ENCODE results near the gene OVCH1. TPM values are rescaled to one million over a fixed set of nuclear protein-coding genes. Genes with fewer than 3 reads are reported as not detected.

The OVCH1 gene
- total and polyA plus RNA-seq, 10 of the 15 experiments (the other 5 are each of a cell fraction or from before 2014, with no cell fraction given) = 0.15 TPM; not detected in 9

GRCh38 chr12:29437575-29437974 lies 59.9 kb downstream of the OVCH1 start:
- FAIRE-seq (no peak), ATAC-seq (no peak), DNase-seq (ENCODE audit: low read depth, low spot score) (no peak)
- no TSS peak for BruUV-seq (replicated peaks)
- Histone ChIP-seq H2AFZ (ENCODE audit: control insufficient read depth, low read depth, low read length) (no peak overlapping the region), H3K9ac (ENCODE audit: control insufficient read depth, insufficient read depth, low read length) (no peak overlapping the region), H3K4me2 (ENCODE audit: control insufficient read depth, insufficient read depth) (no peak overlapping the region), H3K79me2 (ENCODE audit: control insufficient read depth, insufficient read depth, low read length) (no peaks in the 10 kb centered on the region), H3K4me1 (ENCODE audit: control insufficient read depth, insufficient read depth, low read length) (no peaks in the 10 kb centered on the region), H3K4me3 (no peak overlapping the region), H3K27ac (ENCODE audit: control insufficient read depth, insufficient read depth) (no peak overlapping the region), H3K9me3 (replicated peaks; ENCODE audit: control insufficient read depth, insufficient read depth, low read length) (no peaks in the 10 kb centered on the region; the same call in 2 of the 3 replicates), H3K36me3 (ENCODE audit: control insufficient read depth in 2 of 2, insufficient read depth in 2 of 2, low read length in 1 of 2) (no peaks in the 10 kb centered on the region), H3K27me3 (replicated peaks in 1 of 2; ENCODE audit: control insufficient read depth in 2 of 2, insufficient read depth in 2 of 2, low read length in 1 of 2) (no peaks in the 10 kb centered on the region), H4K20me1 (ENCODE audit: control insufficient read depth, insufficient read depth) (no peaks in the 10 kb centered on the region)
- POLR2A ChIA-PET = no interaction called here
- TF ChIP-seq CBFB (IDR thresholded peaks at IDR 0.05; ENCODE audit: low read depth) (no peak), TCF3 (IDR thresholded peaks at IDR 0.05; ENCODE audit: borderline replicate concordance, insufficient read depth, low read depth, low read length) (no peak), HDAC6 (IDR thresholded peaks at IDR 0.05; ENCODE audit: unreplicated experiment) (no peak), KAT2A (conservative IDR thresholded peaks at IDR 0.05; ENCODE audit: control insufficient read depth, low read depth, low read length) (no peak), STAT3 (IDR thresholded peaks at IDR 0.05; ENCODE audit: low read depth, low read length) (no peak)
- TF ChIP-seq, protein P1, sequence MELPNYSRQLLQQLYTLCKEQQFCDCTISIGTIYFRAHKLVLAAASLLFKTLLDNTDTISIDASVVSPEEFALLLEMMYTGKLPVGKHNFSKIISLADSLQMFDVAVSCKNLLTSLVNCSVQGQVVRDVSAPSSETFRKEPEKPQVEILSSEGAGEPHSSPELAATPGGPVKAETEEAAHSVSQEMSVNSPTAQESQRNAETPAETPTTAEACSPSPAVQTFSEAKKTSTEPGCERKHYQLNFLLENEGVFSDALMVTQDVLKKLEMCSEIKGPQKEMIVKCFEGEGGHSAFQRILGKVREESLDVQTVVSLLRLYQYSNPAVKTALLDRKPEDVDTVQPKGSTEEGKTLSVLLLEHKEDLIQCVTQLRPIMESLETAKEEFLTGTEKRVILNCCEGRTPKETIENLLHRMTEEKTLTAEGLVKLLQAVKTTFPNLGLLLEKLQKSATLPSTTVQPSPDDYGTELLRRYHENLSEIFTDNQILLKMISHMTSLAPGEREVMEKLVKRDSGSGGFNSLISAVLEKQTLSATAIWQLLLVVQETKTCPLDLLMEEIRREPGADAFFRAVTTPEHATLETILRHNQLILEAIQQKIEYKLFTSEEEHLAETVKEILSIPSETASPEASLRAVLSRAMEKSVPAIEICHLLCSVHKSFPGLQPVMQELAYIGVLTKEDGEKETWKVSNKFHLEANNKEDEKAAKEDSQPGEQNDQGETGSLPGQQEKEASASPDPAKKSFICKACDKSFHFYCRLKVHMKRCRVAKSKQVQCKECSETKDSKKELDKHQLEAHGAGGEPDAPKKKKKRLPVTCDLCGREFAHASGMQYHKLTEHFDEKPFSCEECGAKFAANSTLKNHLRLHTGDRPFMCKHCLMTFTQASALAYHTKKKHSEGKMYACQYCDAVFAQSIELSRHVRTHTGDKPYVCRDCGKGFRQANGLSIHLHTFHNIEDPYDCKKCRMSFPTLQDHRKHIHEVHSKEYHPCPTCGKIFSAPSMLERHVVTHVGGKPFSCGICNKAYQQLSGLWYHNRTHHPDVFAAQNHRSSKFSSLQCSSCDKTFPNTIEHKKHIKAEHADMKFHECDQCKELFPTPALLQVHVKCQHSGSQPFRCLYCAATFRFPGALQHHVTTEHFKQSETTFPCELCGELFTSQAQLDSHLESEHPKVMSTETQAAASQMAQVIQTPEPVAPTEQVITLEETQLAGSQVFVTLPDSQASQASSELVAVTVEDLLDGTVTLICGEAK (IDR thresholded peaks at IDR 0.05; ENCODE audit: borderline replicate concordance) = no peak
- in situ Hi-C loops (cut with MboI) = no loop called here
- CTCF ChIA-PET = no interaction called here
- intact Hi-C loops (cut with micrococcal nuclease; ENCODE audit: unreplicated experiment) = no loop called here
- RAD21 ChIA-PET (ENCODE audit: unreplicated experiment) = no interaction called here
- SMC1A ChIA-PET (ENCODE audit: uncharacterized antibody, unreplicated experiment) = interaction anchor here (1.5 kb wide), 1 partner anchor 9 kb away, joined by 4 read pairs; no protein-coding TSS in a partner anchor

Data from GM12878 (cell line).